Measurements from ENCODE around the gene TOP3A. TPM values are rescaled to one million over a fixed set of nuclear protein-coding genes. Genes with fewer than 3 reads are reported as not detected.

Gene TOP3A
- total RNA-seq, 1 donor from 2014 or later = 46.4 TPM

DNA sequence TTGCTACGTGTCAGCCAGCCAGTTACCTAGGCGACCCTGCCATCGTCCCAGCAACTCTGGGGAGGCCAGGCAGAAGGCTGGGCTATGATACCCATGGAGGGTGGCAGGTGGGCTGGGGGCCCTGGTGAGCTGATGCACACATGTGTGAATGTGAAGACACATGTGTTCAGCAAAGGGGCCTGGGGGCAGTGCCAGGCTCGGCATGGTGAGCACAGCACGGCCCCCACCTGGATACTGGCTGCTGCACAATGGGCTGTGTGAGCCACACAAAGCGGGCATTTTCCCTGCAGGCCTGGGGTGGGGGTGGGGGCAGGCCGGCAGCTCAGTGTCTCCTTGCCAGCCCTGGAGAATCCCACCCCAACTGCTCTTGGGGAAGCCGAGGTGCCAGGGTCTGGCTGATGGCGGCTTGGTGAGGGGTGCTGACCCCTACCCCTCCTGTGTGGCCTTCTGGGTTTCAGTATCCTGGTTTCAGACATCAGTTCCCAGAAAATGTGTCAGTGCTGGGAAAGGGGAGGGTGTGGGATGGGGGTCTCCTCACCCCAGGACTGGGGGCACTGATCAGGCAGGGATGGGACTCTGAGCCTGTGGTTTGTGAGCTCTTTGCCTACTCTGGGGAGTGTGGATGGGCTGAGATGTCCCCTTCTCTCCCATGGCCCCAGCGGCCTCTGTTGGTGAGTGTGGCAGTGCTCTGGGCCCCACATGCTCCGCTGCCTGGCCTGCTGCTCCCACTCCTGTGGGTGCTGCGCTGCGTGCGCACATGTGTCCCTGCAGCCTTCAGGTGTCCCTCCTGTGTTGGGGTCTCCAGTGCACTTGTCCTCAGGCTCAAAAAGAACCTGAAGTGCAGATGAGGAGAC lies 84.3 kb downstream of the TOP3A start:
- no peak for TF ChIP-seq CTCF (IDR thresholded peaks at IDR 0.05)
- peaks cover 19% of the 10 kb centered on the region for H3K36me3 Mint-ChIP-seq (ENCODE audit: low read depth)
- ChIA-PET POLR2A (no interaction called here), CTCF (no interaction called here)
- intact Hi-C loops (cut with micrococcal nuclease) = no loop called here
- DNase-seq = no peak
- no peak for ATAC-seq (ENCODE audit: low read depth)
- no peaks in the 10 kb centered on the region for H3K9me3 Mint-ChIP-seq
- H3K4me3 Mint-ChIP-seq = no peak overlapping the region
- no peak overlapping the region for H3K27ac Mint-ChIP-seq
- peaks cover 8% of the 10 kb centered on the region for H3K4me1 Mint-ChIP-seq
- no peaks in the 10 kb centered on the region for H3K27me3 Mint-ChIP-seq

- intact Hi-C loops (cut with micrococcal nuclease) = loop anchor here (5.0 kb wide), 1 partner anchor 553 kb away; the partner anchor contains the start of gene TVP23B
- ATAC-seq (ENCODE audit: low read depth) (no peak), DNase-seq (no peak)
- ChIA-PET POLR2A (no interaction called here), CTCF (no interaction called here)
- Mint-ChIP-seq H3K9me3 (no peaks in the 10 kb centered on the region), H3K27me3 (no peaks in the 10 kb centered on the region), H3K4me1 (peaks cover 9% of the 10 kb centered on the region), H3K4me3 (no peak overlapping the region), H3K36me3 (ENCODE audit: low read depth) (peaks cover 13% of the 10 kb centered on the region), H3K27ac (no peak overlapping the region)
- TF ChIP-seq CTCF (IDR thresholded peaks at IDR 0.05) = no peak
Measured at GRCh38 chr17:18229771-18230170, 85.0 kb downstream of the TOP3A start.

- ChIA-PET POLR2A (interaction anchor here (0.6 kb wide), 1 partner anchor 46 kb away, joined by 4 read pairs; no protein-coding TSS in a partner anchor), CTCF (no interaction called here)
- intact Hi-C loops (cut with micrococcal nuclease) = loop anchor here (5.0 kb wide), 1 partner anchor 553 kb away; the partner anchor contains the start of gene TVP23B
- Mint-ChIP-seq H3K27me3 (no peaks in the 10 kb centered on the region), H3K9me3 (no peaks in the 10 kb centered on the region), H3K27ac (no peak overlapping the region), H3K4me1 (peaks cover 9% of the 10 kb centered on the region), H3K4me3 (no peak overlapping the region), H3K36me3 (ENCODE audit: low read depth) (peaks cover 7% of the 10 kb centered on the region)
- DNase-seq = no peak
- no peak for TF ChIP-seq CTCF (IDR thresholded peaks at IDR 0.05)
- ATAC-seq (ENCODE audit: low read depth) = no peak
Measured at GRCh38 chr17:18229254-18229653, 85.5 kb downstream of the TOP3A start.

- POLR2A ChIA-PET = no interaction called here
- Mint-ChIP-seq H3K27me3 (no peaks in the 10 kb centered on the region), H3K4me3 (no peak overlapping the region), H3K36me3 (ENCODE audit: low read depth) (peaks cover 5% of the 10 kb centered on the region), H3K9me3 (no peaks in the 10 kb centered on the region), H3K27ac (no peak overlapping the region), H3K4me1 (peaks cover 9% of the 10 kb centered on the region)
- no peak for ATAC-seq (ENCODE audit: low read depth)
- no peak for DNase-seq
- TF ChIP-seq CTCF (IDR thresholded peaks at IDR 0.05) = no peak
- intact Hi-C loops (cut with micrococcal nuclease) = loop anchor here (5.0 kb wide), 1 partner anchor 554 kb away; the partner anchor contains the start of gene TVP23B
- CTCF ChIA-PET = no interaction called here
Measured at GRCh38 chr17:18228176-18228682, 86.6 kb downstream of the TOP3A start.

- Mint-ChIP-seq H3K9me3 (no peaks in the 10 kb centered on the region), H3K36me3 (ENCODE audit: low read depth) (peaks cover 5% of the 10 kb centered on the region), H3K4me1 (peaks cover 9% of the 10 kb centered on the region), H3K27me3 (no peaks in the 10 kb centered on the region), H3K27ac (no peak overlapping the region), H3K4me3 (no peak overlapping the region)
- POLR2A ChIA-PET = no interaction called here
- no peak for TF ChIP-seq CTCF (IDR thresholded peaks at IDR 0.05)
- CTCF ChIA-PET = no interaction called here
- intact Hi-C loops (cut with micrococcal nuclease) = loop anchor here (5.0 kb wide), 1 partner anchor 555 kb away; the partner anchor contains the start of gene TVP23B
- ATAC-seq (ENCODE audit: low read depth) (no peak), DNase-seq (no peak)
Measured at GRCh38 chr17:18227635-18228034, 87.2 kb downstream of the TOP3A start.

All from activated B cell treated with CpG ODN at 0.5 μM for 24 hours (primary cell).